Tibial nerve (tissue), 4 donors: ENCODE data around the gene ELMO1.

Experiments used
- EP300 ChIP-seq, 2 donors: sonication (generic); formaldehyde crosslinking; IDR thresholded peaks; one replicate each; pipeline ENCODE4 v1.6.1; 2017; ENCODE audit warnings: antibody characterized with exemption in 2 of 2, mild to moderate bottlenecking in 1 of 2
- POLR2A ChIP-seq, 2 donors: fragments of 450-650 bp; IDR thresholded peaks; one replicate each; pipeline ENCODE4 v1.6.1; 2017; ENCODE audit warnings: antibody characterized with exemption in 2 of 2, mild to moderate bottlenecking in 2 of 2, moderate library complexity in 2 of 2
- TF ChIP-seq, protein P1 (sequence below), 5 experiments: fragments of 200-600 bp in 3 of 5; fragments of 450-650 bp in 2 of 5; sonication (generic) in 3 of 5; IDR thresholded peaks; one replicate each; pipeline ENCODE4 v1.5.1; 2016 to 2019; ENCODE audit warnings: antibody characterized with exemption in 5 of 5, mild to moderate bottlenecking in 3 of 5, moderate library complexity in 2 of 5

- TF ChIP-seq, protein P1, sequence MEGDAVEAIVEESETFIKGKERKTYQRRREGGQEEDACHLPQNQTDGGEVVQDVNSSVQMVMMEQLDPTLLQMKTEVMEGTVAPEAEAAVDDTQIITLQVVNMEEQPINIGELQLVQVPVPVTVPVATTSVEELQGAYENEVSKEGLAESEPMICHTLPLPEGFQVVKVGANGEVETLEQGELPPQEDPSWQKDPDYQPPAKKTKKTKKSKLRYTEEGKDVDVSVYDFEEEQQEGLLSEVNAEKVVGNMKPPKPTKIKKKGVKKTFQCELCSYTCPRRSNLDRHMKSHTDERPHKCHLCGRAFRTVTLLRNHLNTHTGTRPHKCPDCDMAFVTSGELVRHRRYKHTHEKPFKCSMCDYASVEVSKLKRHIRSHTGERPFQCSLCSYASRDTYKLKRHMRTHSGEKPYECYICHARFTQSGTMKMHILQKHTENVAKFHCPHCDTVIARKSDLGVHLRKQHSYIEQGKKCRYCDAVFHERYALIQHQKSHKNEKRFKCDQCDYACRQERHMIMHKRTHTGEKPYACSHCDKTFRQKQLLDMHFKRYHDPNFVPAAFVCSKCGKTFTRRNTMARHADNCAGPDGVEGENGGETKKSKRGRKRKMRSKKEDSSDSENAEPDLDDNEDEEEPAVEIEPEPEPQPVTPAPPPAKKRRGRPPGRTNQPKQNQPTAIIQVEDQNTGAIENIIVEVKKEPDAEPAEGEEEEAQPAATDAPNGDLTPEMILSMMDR (IDR thresholded peaks at IDR 0.05) = no peak
- no peak for TF ChIP-seq POLR2A (IDR thresholded peaks at IDR 0.05)
- TF ChIP-seq EP300 (IDR thresholded peaks at IDR 0.05) = no peak
Measured at GRCh38 chr7:36951257-36951697, 497.4 kb downstream of the ELMO1 start.
